22Rv1 (cell line): ENCODE results near the gene CCDC88A.

ENCODE experiments used
- CTCF ChIP-seq: fragments of 450-650 bp; IDR thresholded peaks from 2 replicates; pipeline ENCODE4 v1.5.1; 2017; ENCODE audit warnings: mild to moderate bottlenecking
- ZFX ChIP-seq: fragments of 450-650 bp; IDR thresholded peaks from 2 replicates; pipeline ENCODE4 v1.6.1; 2017; ENCODE audit warnings: antibody characterized with exemption, borderline replicate concordance

- TF ChIP-seq CTCF (no peak), ZFX (no peak)
These were observed 92.0 kb downstream of the CCDC88A start for GRCh38 chr2:55327470-55328230.
